HL-60 (cell line): ENCODE measurements around the gene DUOX2.

Experiments used
- POLR2AphosphoS5 ChIP-seq: IDR thresholded peaks from 2 replicates; pipeline ENCODE4 v1.6.1; 2012; ENCODE audit warnings: low read depth
- TF ChIP-seq, protein P1 (sequence below): IDR thresholded peaks from one replicate; pipeline ENCODE4 v1.5.1; 2011; ENCODE audit warnings: low read length, control low read depth, inconsistent platforms; ENCODE audit not compliant: insufficient read depth
- TF ChIP-seq, protein P2 (sequence below): IDR thresholded peaks from 2 replicates; pipeline ENCODE4 v1.6.1; 2012; ENCODE audit warnings: low read depth; ENCODE audit not compliant: insufficient replicate concordance

DNA sequence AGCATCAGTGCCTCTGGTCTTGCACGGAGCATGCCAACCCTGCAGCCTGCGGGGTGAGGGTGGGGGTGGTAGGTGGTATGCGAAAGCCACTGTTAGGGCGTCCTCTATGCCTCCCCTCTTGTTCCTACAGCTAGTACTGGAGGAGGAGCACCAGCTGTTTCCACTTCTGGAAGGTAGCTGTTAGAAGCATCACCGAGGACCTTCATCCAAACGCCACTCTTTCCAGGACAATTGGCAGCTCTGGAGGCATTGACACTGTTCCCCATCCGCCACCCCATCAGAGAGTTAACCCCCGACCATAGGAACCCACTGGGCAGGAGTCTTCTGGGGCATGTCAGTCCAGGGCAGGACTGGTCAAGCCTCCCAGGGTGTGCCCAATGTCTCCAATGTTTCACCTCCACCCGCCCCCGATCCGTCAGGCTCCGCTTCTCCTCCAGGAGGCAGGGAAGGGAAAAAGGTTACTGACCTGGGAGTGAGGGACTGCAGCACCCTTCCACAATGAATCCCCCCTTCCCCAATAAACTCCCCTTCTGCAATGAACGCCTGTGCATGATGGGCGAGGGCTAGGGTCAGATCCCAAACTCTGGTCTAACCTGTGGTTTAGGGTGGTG is 487 bp downstream of the DUOX2 start:
- TF ChIP-seq, protein P1, sequence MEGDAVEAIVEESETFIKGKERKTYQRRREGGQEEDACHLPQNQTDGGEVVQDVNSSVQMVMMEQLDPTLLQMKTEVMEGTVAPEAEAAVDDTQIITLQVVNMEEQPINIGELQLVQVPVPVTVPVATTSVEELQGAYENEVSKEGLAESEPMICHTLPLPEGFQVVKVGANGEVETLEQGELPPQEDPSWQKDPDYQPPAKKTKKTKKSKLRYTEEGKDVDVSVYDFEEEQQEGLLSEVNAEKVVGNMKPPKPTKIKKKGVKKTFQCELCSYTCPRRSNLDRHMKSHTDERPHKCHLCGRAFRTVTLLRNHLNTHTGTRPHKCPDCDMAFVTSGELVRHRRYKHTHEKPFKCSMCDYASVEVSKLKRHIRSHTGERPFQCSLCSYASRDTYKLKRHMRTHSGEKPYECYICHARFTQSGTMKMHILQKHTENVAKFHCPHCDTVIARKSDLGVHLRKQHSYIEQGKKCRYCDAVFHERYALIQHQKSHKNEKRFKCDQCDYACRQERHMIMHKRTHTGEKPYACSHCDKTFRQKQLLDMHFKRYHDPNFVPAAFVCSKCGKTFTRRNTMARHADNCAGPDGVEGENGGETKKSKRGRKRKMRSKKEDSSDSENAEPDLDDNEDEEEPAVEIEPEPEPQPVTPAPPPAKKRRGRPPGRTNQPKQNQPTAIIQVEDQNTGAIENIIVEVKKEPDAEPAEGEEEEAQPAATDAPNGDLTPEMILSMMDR: no peak
- TF ChIP-seq POLR2AphosphoS5: no peak
- TF ChIP-seq, protein P2, sequence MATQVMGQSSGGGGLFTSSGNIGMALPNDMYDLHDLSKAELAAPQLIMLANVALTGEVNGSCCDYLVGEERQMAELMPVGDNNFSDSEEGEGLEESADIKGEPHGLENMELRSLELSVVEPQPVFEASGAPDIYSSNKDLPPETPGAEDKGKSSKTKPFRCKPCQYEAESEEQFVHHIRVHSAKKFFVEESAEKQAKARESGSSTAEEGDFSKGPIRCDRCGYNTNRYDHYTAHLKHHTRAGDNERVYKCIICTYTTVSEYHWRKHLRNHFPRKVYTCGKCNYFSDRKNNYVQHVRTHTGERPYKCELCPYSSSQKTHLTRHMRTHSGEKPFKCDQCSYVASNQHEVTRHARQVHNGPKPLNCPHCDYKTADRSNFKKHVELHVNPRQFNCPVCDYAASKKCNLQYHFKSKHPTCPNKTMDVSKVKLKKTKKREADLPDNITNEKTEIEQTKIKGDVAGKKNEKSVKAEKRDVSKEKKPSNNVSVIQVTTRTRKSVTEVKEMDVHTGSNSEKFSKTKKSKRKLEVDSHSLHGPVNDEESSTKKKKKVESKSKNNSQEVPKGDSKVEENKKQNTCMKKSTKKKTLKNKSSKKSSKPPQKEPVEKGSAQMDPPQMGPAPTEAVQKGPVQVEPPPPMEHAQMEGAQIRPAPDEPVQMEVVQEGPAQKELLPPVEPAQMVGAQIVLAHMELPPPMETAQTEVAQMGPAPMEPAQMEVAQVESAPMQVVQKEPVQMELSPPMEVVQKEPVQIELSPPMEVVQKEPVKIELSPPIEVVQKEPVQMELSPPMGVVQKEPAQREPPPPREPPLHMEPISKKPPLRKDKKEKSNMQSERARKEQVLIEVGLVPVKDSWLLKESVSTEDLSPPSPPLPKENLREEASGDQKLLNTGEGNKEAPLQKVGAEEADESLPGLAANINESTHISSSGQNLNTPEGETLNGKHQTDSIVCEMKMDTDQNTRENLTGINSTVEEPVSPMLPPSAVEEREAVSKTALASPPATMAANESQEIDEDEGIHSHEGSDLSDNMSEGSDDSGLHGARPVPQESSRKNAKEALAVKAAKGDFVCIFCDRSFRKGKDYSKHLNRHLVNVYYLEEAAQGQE: no peak
